MCF 10A (cell line): ENCODE results near the gene SPOCK1. TPM values are rescaled to one million over a fixed set of nuclear protein-coding genes. Genes with fewer than 3 reads are reported as not detected.

ENCODE experiments used
- BruUV-seq: library from RNA; stranded (reverse); fragments of 400-500 nt; replicated peaks from 2 replicates; lab custom pipeline; 2021; lab: Mats Ljungman, UMichigan
- CTCF ChIA-PET: fragments of 300-600 bp; sonication (Branson Sonifier 250); formaldehyde crosslinking; extraction: SDS; loops from one replicate; lab custom pipeline; 2021; ENCODE audit warnings: antibody characterized with exemption, inconsistent platforms; lab: Yijun Ruan, JAX
- POLR2A ChIA-PET: fragments of 300-600, 350-650 bp; sonication (Branson Sonifier 250); formaldehyde crosslinking; extraction: SDS; loops from one replicate; lab custom pipeline; 2020; ENCODE audit warnings: antibody characterized with exemption, inconsistent platforms; lab: Yijun Ruan, JAX
- DNase-seq: peaks from one replicate; pipeline ENCODE4 v3.0.0-alpha.2; 2018; ENCODE audit not compliant: unreplicated experiment
- H3K27ac Mint-ChIP-seq: one replicate; pipeline ENCODE4 v1.8.0; 2022; ENCODE audit warnings: mild to moderate bottlenecking, low read depth, mixed read lengths; ENCODE audit not compliant: unreplicated experiment
- H3K27me3 Mint-ChIP-seq: one replicate; pipeline ENCODE4 v1.8.0; 2022; ENCODE audit warnings: mixed read lengths; ENCODE audit not compliant: insufficient read depth, unreplicated experiment
- H3K36me3 Mint-ChIP-seq: one replicate; pipeline ENCODE4 v1.8.0; 2022; ENCODE audit warnings: mild to moderate bottlenecking, moderate library complexity, mixed read lengths; ENCODE audit not compliant: insufficient read depth, unreplicated experiment
- H3K4me1 Mint-ChIP-seq: one replicate; pipeline ENCODE4 v1.8.0; 2022; ENCODE audit warnings: mixed read lengths; ENCODE audit not compliant: insufficient read depth, unreplicated experiment
- H3K4me3 Mint-ChIP-seq: one replicate; pipeline ENCODE4 v1.8.0; 2022; ENCODE audit warnings: mild to moderate bottlenecking, moderate library complexity, mixed read lengths; ENCODE audit not compliant: unreplicated experiment
- H3K9me3 Mint-ChIP-seq: one replicate; pipeline ENCODE4 v1.8.0; 2022; ENCODE audit warnings: mixed read lengths; ENCODE audit not compliant: unreplicated experiment
- intact Hi-C: fragments of 100-400 bp; cut with micrococcal nuclease; formaldehyde crosslinking; loops from 2 replicates; pipeline ENCODE4 v1.14.1; 2022
- total RNA-seq: library from RNA; stranded (reverse); gene quantifications from 2 replicates; pipeline ENCODE4 v1.2.3, GENCODE V29; 2022
- TF ChIP-seq, protein P1 (sequence below): fragments of 200-600 bp; IDR thresholded peaks from one replicate; pipeline ENCODE4 v1.8.0; 2022; ENCODE audit warnings: antibody characterized with exemption, mild to moderate bottlenecking; ENCODE audit not compliant: unreplicated experiment

SPOCK1 gene
- total RNA-seq, 1 experiment from 2014 or later = 34.3 TPM

DNA sequence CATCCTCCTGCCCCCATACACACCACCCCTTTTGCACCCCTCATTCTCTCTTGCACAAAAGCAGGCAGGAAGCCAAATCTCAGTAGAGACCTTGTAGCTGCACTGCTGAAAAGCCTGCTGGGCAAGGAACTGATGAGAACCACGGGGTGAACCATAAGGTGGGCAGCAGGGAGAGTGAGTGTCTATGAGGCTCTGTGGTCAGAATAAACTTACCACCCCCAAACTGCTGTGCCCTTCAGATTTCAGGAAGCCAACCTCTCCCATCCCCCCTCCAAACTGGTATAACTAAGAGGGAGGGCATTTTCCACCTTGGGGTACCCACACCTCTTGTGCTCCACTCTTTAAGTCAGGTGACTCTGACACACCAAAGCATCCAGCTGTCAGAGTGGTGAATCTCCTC is 471.4 kb downstream of the SPOCK1 start:
- CTCF ChIA-PET = no interaction called here
- Mint-ChIP-seq H3K27me3 (no peaks in the 10 kb centered on the region), H3K4me3 (no peak overlapping the region), H3K4me1 (peaks cover 3% of the 10 kb centered on the region), H3K9me3 (no peaks in the 10 kb centered on the region), H3K27ac (no peak overlapping the region), H3K36me3 (no peaks in the 10 kb centered on the region)
- DNase-seq = no peak
- no TSS peak for BruUV-seq
- TF ChIP-seq, protein P1, sequence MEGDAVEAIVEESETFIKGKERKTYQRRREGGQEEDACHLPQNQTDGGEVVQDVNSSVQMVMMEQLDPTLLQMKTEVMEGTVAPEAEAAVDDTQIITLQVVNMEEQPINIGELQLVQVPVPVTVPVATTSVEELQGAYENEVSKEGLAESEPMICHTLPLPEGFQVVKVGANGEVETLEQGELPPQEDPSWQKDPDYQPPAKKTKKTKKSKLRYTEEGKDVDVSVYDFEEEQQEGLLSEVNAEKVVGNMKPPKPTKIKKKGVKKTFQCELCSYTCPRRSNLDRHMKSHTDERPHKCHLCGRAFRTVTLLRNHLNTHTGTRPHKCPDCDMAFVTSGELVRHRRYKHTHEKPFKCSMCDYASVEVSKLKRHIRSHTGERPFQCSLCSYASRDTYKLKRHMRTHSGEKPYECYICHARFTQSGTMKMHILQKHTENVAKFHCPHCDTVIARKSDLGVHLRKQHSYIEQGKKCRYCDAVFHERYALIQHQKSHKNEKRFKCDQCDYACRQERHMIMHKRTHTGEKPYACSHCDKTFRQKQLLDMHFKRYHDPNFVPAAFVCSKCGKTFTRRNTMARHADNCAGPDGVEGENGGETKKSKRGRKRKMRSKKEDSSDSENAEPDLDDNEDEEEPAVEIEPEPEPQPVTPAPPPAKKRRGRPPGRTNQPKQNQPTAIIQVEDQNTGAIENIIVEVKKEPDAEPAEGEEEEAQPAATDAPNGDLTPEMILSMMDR = no peak
- intact Hi-C loops = no loop called here
- POLR2A ChIA-PET = no interaction called here

DNA sequence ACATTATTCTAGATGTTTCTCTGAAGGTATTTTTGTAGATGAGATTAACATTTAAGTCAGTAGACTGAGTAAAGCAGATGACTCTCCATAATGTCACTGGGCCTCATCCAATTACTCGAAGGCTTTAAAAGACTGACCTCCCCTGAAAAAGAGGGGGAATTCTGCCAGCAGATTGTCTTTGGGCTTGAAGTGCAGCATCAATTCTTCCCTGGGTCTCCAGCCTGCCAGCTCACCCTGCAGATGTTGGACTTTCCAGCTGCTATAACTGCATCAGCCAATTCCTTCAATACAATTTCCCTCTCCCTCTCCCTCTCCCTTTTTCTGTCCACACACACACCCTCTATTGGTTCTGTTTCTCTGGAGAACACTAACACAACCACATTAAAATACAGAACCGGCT is 472.8 kb downstream of the SPOCK1 start:
- POLR2A ChIA-PET = no interaction called here
- Mint-ChIP-seq H3K4me3 (no peak overlapping the region), H3K4me1 (peaks cover 6% of the 10 kb centered on the region), H3K27me3 (no peaks in the 10 kb centered on the region), H3K9me3 (no peaks in the 10 kb centered on the region), H3K36me3 (no peaks in the 10 kb centered on the region), H3K27ac (no peak overlapping the region)
- intact Hi-C loops = no loop called here
- no TSS peak for BruUV-seq
- TF ChIP-seq, protein P1 = no peak
- CTCF ChIA-PET = no interaction called here
- no peak for DNase-seq

DNA sequence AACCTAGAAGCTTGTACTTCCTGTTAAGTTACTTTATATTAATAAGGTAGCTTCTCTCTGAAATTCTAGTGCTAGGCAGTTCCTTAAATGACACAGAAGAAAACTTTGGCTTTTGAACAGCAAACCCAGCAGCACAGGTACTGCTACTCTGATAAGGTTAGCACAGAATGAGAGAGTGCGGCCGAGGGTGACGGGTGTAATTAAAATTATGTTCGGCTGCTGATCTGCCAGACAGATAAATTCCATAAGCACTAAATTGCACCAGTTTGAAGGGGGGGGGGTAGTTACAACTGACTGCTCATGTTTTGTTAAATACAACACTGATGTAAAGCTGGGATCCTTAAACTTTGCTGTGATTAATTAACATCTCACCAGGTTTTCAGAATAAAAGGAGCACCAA is 475.1 kb downstream of the SPOCK1 start:
- H3K4me3 Mint-ChIP-seq = no peak overlapping the region
- intact Hi-C loops = no loop called here
- H3K27me3 Mint-ChIP-seq = no peaks in the 10 kb centered on the region
- no TSS peak for BruUV-seq
- no peaks in the 10 kb centered on the region for H3K36me3 Mint-ChIP-seq
- no peak overlapping the region for H3K27ac Mint-ChIP-seq
- ChIA-PET CTCF (interaction anchor here (0.6 to 0.7 kb wide), 5 partner anchors 31 to 1434 kb away, joined by 3 to 4 read pairs (median 3); no protein-coding TSS in a partner anchor), POLR2A (no interaction called here)
- no peaks in the 10 kb centered on the region for H3K9me3 Mint-ChIP-seq
- H3K4me1 Mint-ChIP-seq = peaks cover 6% of the 10 kb centered on the region
- TF ChIP-seq, protein P1 = no peak
- DNase-seq = no peak

DNA sequence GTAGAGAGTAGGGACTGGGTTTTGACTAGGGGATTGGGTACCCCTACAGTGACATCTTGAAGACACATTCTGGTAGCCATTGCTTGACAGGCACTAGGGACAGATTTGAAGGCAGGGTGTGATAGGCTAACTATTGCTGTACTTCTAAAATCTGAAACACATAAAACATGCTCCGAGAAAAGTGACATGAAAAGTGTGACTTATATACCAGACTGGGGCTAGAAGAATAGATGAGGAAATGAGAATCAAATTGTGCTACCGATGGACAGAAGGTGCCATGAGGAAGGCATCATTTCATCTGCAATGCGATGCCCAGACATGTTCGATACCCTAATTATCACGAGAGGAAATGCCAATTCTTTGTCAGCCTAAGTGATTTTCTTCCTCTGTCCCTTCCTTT is 475.8 kb downstream of the SPOCK1 start:
- CTCF ChIA-PET = interaction anchor here (0.7 kb wide), 1 partner anchor 32 kb away, joined by 3 read pairs; no protein-coding TSS in a partner anchor
- TF ChIP-seq, protein P1 = no peak
- no peak overlapping the region for H3K27ac Mint-ChIP-seq
- DNase-seq = no peak
- peaks cover 6% of the 10 kb centered on the region for H3K4me1 Mint-ChIP-seq
- no peaks in the 10 kb centered on the region for H3K9me3 Mint-ChIP-seq
- H3K4me3 Mint-ChIP-seq = no peak overlapping the region
- no peaks in the 10 kb centered on the region for H3K36me3 Mint-ChIP-seq
- no peaks in the 10 kb centered on the region for H3K27me3 Mint-ChIP-seq
- no TSS peak for BruUV-seq
- intact Hi-C loops = no loop called here
- POLR2A ChIA-PET = no interaction called here
